Smooth muscle cell (in vitro differentiated cells): ENCODE results near the gene TAPBPL. TPM values are rescaled to one million over a fixed set of nuclear protein-coding genes. Genes with fewer than 3 reads are reported as not detected.
A peak's percentile ranks its signal among the peaks of the same experiment; 100 is the strongest.
"Not testable (repeated sequence)": the region's sequence is repeated elsewhere in the genome, so short reads cannot be mapped to it uniquely, and the experiment has no call there.

Experiments
- DNase-seq: peaks from one replicate; lab custom pipeline; 2025; ENCODE audit not compliant: unreplicated experiment; lab: John Stamatoyannopoulos, UW
- H2AFZ ChIP-seq: fragments of 200-600 bp; sonication (generic); 2 replicates; pipeline ENCODE4 v1.6.0; 2016; ENCODE audit warnings: antibody characterized with exemption, low read depth, mild to moderate bottlenecking
- H3F3A ChIP-seq: fragments of 200-600 bp; sonication (generic); 2 replicates; pipeline ENCODE4 v1.6.0; 2017; ENCODE audit warnings: antibody characterized with exemption, low read depth
- H3K27ac ChIP-seq: fragments of 200-600 bp; sonication (generic); 2 replicates; pipeline ENCODE4 v1.5.1; 2016; ENCODE audit warnings: low read depth, mild to moderate bottlenecking
- H3K27me3 ChIP-seq: fragments of 200-600 bp; sonication (generic); 2 replicates; pipeline ENCODE4 v1.6.1; 2016; ENCODE audit warnings: low read depth, mild to moderate bottlenecking
- H3K36me3 ChIP-seq: fragments of 200-600 bp; sonication (generic); 2 replicates; pipeline ENCODE4 v1.5.1; 2016; ENCODE audit warnings: low read depth
- H3K4me1 ChIP-seq: fragments of 200-600 bp; sonication (generic); 2 replicates; pipeline ENCODE4 v1.5.1; 2016; ENCODE audit warnings: low read depth
- H3K4me2 ChIP-seq: fragments of 200-600 bp; sonication (generic); 2 replicates; pipeline ENCODE4 v1.6.0; 2016; ENCODE audit warnings: mild to moderate bottlenecking
- H3K4me3 ChIP-seq: fragments of 200-600 bp; sonication (generic); 2 replicates; pipeline ENCODE4 v1.5.1; 2016; ENCODE audit warnings: mild to moderate bottlenecking
- H3K79me2 ChIP-seq: fragments of 200-600 bp; sonication (generic); 2 replicates; pipeline ENCODE4 v1.6.0; 2016; ENCODE audit warnings: low read depth, mild to moderate bottlenecking
- H3K9ac ChIP-seq: fragments of 200-600 bp; sonication (generic); 2 replicates; pipeline ENCODE4 v1.6.0; 2016; ENCODE audit warnings: low read depth
- H3K9me3 ChIP-seq: fragments of 200-600 bp; sonication (generic); replicated peaks from 2 replicates; pipeline ENCODE4 v1.5.1; 2016; ENCODE audit warnings: low read depth
- H4K20me1 ChIP-seq: fragments of 200-600 bp; sonication (generic); 2 replicates; pipeline ENCODE4 v1.6.0; 2016; ENCODE audit warnings: low read depth
- CTCF ChIP-seq: fragments of 200-600 bp; sonication (generic); IDR thresholded peaks from 2 replicates; pipeline ENCODE4 v1.5.1; 2017; ENCODE audit warnings: borderline replicate concordance, mild to moderate bottlenecking, antibody characterized with exemption; ENCODE audit not compliant: insufficient read depth, poor library complexity, severe bottlenecking
- WGBS: methylation state at CpG from one replicate; pipeline ENCODE4 v1.1.7; 2016; ENCODE audit warnings: low lambda C conversion rate; 5-methylcytosine and 5-hydroxymethylcytosine counted together
- polyA plus RNA-seq: library from polyadenylated mRNA; unstranded; fragments of >200 nt; fragmentation: Nextera tagmentation; extraction: Ambion mirVana; gene quantifications from 2 replicates; pipeline ENCODE4 v1.2.1, GENCODE V29; 2016
- total RNA-seq: library from RNA; depleted of rRNA; stranded (reverse); fragments of >200 nt; gene quantifications from 2 replicates; pipeline ENCODE4 v1.2.3, GENCODE V29; 2014

Gene TAPBPL
- total and polyA plus RNA-seq, 2 experiments from 2014 or later: 0.85 to 3.2 TPM

- no peak for TF ChIP-seq CTCF
- Histone ChIP-seq H4K20me1 (peaks cover 1% of the 10 kb centered on the region), H3F3A (peaks cover 4% of the 10 kb centered on the region), H3K27ac (no peak overlapping the region), H3K27me3 (no peaks in the 10 kb centered on the region), H3K4me1 (peaks cover 9% of the 10 kb centered on the region), H3K4me2 (no peak overlapping the region), H3K9me3 (no peaks in the 10 kb centered on the region), H3K36me3 (no peaks in the 10 kb centered on the region), H2AFZ (no peak overlapping the region), H3K9ac (no peak overlapping the region), H3K4me3 (no peak overlapping the region), H3K79me2 (peaks cover 9% of the 10 kb centered on the region)
- WGBS: 72% methylated on average over 4 of the region's 4 CpGs
- DNase-seq: no peak
Measured at GRCh38 chr12:6489449-6489848, 37.6 kb downstream of the TAPBPL start.

- not testable (repeated sequence) for H3K4me2 ChIP-seq, H3F3A ChIP-seq, H3K4me3 ChIP-seq, H3K9me3 ChIP-seq, H2AFZ ChIP-seq, H3K36me3 ChIP-seq, DNase-seq, H3K9ac ChIP-seq, H3K27me3 ChIP-seq, H4K20me1 ChIP-seq, H3K27ac ChIP-seq
- WGBS: 100% methylated on average over 1 of the region's 1 CpG
- Histone ChIP-seq H3K79me2 (peaks cover 21% of the 10 kb centered on the region), H3K4me1 (peaks cover 21% of the 10 kb centered on the region)
Measured at GRCh38 chr12:6490673-6491072, 38.8 kb downstream of the TAPBPL start.

GRCh38 chr12:6492838-6493496 lies 41.1 kb downstream of the TAPBPL start, which contains the start of gene MRPL51:
TSS of gene MRPL51 (minus strand) at chr12:6493262. CDS start at chr12:6493136, 126 bp downstream.
- DNase-seq: peak; percentile 87
- peaks cover 4% of the 10 kb centered on the region for H3F3A ChIP-seq
- H3K9me3 ChIP-seq: no peaks in the 10 kb centered on the region
- no peaks in the 10 kb centered on the region for H3K27me3 ChIP-seq
- peak within 1 kb of the TSS; percentile 88 for H2AFZ ChIP-seq
- H3K9ac ChIP-seq: peak within 1 kb of the TSS; percentile 94
- peak within 1 kb of the TSS; percentile 84 for H3K4me2 ChIP-seq
- peaks cover 6% of the 10 kb centered on the region for H4K20me1 ChIP-seq
- TF ChIP-seq CTCF: no peak
- H3K36me3 ChIP-seq: no peaks in the 10 kb centered on the region
- peak within 1 kb of the TSS; percentile 95 for H3K27ac ChIP-seq
- H3K79me2 ChIP-seq: peaks cover 35% of the 10 kb centered on the region
- WGBS: 2% methylated on average over 37 of the region's 39 CpGs
- H3K4me3 ChIP-seq: peak within 1 kb of the TSS; percentile 74
- H3K4me1 ChIP-seq: peaks cover 21% of the 10 kb centered on the region

- peaks cover 6% of the 10 kb centered on the region for H4K20me1 ChIP-seq
- H3F3A ChIP-seq: peaks cover 4% of the 10 kb centered on the region
- no peak for TF ChIP-seq CTCF
- WGBS: under 1% methylated on average over 37 of the region's 49 CpGs
- H3K9ac ChIP-seq: peak within 1 kb of the TSS; percentile 94
- H3K79me2 ChIP-seq: peaks cover 35% of the 10 kb centered on the region
- H2AFZ ChIP-seq: peak within 1 kb of the TSS; percentile 88
- H3K27me3 ChIP-seq: no peaks in the 10 kb centered on the region
- H3K4me3 ChIP-seq: peak within 1 kb of the TSS; percentile 74
- peak within 1 kb of the TSS; percentile 95 for H3K27ac ChIP-seq
- no peaks in the 10 kb centered on the region for H3K36me3 ChIP-seq
- peak; percentile 81 for DNase-seq
- H3K4me2 ChIP-seq: peak within 1 kb of the TSS; percentile 84
- no peaks in the 10 kb centered on the region for H3K9me3 ChIP-seq
- peaks cover 21% of the 10 kb centered on the region for H3K4me1 ChIP-seq
Measured at GRCh38 chr12:6493497-6494257, 41.8 kb downstream of the TAPBPL start, which contains the start of gene NCAPD2. TSS of gene NCAPD2 (plus strand) at chr12:6494102. CDS start at chr12:6495099, 997 bp downstream.
